ENCODE measurements around the gene VPS8. TPM values are rescaled to one million over a fixed set of nuclear protein-coding genes. Genes with fewer than 3 reads are reported as not detected.

The VPS8 gene
- total RNA-seq, 2 experiments from 2014 or later, result 32.7 to 33.7 TPM

DNA sequence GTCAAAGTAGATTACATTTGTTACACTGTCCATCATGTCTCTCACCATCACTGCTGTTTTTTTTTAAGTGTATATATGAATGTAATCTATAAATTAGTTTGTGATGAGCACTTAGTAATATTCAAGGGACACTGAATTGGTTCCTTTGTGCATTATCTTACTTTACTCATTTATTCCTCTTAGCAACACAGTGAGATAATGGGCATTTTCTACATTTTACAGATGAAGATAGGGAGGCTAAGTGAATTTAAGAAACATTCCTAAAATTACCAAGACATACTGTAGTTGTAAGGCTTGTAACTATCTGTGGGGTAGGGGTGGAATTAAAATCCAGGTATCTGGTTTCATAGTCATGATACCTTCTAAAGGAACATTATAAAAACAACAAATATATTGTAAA, 33.9 kb downstream of the VPS8 start:
- Mint-ChIP-seq H3K4me1 (ENCODE audit: low read depth) (no peaks in the 10 kb centered on the region), H3K9me3 (no peaks in the 10 kb centered on the region), H3K27ac (no peak overlapping the region), H3K27me3 (ENCODE audit: low read depth) (no peaks in the 10 kb centered on the region), H3K4me3 (no peak overlapping the region), H3K36me3 (ENCODE audit: low read depth) (peaks cover 8% of the 10 kb centered on the region)
- intact Hi-C loops (cut with micrococcal nuclease), result no loop called here
- CTCF ChIA-PET, result no interaction called here
- no peak for DNase-seq

DNA sequence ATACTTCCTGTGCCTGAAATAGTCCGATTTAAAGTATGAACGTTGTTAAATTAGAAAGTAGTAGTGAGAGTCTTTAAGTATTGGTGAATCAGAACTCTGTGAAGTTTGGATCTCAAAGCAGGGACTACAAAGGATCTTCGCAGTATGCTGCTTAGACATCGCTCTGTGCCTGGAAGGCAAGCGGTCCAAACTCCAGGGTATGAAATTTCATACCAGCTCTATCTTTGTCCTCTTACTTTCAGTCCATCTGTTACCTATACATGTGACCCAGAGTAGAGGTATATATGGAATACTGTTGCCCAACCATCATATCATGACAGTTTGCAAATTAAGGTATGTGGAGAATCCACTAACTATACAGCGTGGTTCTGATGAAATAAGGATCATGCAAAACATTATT, 34.5 kb downstream of the VPS8 start:
- Mint-ChIP-seq H3K9me3 (no peaks in the 10 kb centered on the region), H3K4me1 (ENCODE audit: low read depth) (no peaks in the 10 kb centered on the region), H3K27me3 (ENCODE audit: low read depth) (no peaks in the 10 kb centered on the region), H3K27ac (no peak overlapping the region), H3K36me3 (ENCODE audit: low read depth) (peaks cover 10% of the 10 kb centered on the region), H3K4me3 (no peak overlapping the region)
- CTCF ChIA-PET, result no interaction called here
- intact Hi-C loops (cut with micrococcal nuclease), result no loop called here
- DNase-seq, result no peak

DNA sequence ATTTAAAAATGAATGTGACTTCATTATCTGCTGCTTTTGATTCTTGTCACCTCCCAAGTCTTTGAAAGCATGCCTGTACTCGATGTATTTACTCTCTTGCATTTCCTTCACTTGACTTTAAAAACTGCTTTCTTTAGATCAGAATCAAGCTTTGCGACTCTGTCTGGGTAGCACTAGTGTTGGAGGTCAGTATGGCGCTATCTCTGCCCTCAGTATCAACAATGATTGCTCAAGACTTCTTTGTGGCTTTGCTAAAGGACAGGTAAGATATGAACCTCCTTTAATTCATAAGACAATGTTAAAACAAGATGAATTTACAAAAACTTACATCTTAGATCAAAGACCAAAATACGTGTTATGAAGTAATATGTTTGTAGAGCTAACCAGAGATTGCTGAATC, 37.0 kb downstream of the VPS8 start:
- Mint-ChIP-seq H3K27ac (no peak overlapping the region), H3K4me1 (ENCODE audit: low read depth) (no peaks in the 10 kb centered on the region), H3K9me3 (no peaks in the 10 kb centered on the region), H3K36me3 (ENCODE audit: low read depth) (peaks cover 25% of the 10 kb centered on the region), H3K4me3 (no peak overlapping the region), H3K27me3 (ENCODE audit: low read depth) (no peaks in the 10 kb centered on the region)
- intact Hi-C loops (cut with micrococcal nuclease), result no loop called here
- CTCF ChIA-PET, result interaction anchor here (0.6 to 1.0 kb wide), 2 partner anchors 76 to 464 kb away, joined by 4 read pairs; no protein-coding TSS in a partner anchor
- no peak for DNase-seq

DNA sequence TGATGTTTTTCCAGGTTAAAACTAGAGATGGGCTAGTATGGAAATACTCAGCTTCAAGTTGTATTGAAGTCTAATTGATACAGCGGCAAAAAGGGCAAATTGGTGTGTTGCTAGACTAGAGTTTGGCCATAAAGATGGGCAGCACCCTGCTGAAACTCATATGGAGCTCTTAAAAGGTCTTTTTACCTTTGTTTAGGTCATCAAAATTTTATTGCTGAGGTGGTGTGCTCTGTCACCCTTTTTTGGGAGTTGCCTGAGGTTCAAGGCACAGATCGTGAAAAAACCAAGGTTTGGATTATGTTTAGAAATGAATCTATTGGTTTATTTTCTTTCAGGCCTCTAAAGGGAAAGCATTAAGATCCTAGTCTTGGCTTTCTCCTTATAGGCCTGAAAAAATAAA, 38.2 kb downstream of the VPS8 start:
- H3K4me3 Mint-ChIP-seq, result no peak overlapping the region
- no peaks in the 10 kb centered on the region for H3K27me3 Mint-ChIP-seq (ENCODE audit: low read depth)
- no peaks in the 10 kb centered on the region for H3K4me1 Mint-ChIP-seq (ENCODE audit: low read depth)
- H3K27ac Mint-ChIP-seq, result no peak overlapping the region
- no peaks in the 10 kb centered on the region for H3K9me3 Mint-ChIP-seq
- CTCF ChIA-PET, result interaction anchor here (1.0 kb wide), 1 partner anchor 77 kb away, joined by 4 read pairs; no protein-coding TSS in a partner anchor
- peaks cover 27% of the 10 kb centered on the region for H3K36me3 Mint-ChIP-seq (ENCODE audit: low read depth)
- no peak for DNase-seq
- intact Hi-C loops (cut with micrococcal nuclease), result no loop called here

DNA sequence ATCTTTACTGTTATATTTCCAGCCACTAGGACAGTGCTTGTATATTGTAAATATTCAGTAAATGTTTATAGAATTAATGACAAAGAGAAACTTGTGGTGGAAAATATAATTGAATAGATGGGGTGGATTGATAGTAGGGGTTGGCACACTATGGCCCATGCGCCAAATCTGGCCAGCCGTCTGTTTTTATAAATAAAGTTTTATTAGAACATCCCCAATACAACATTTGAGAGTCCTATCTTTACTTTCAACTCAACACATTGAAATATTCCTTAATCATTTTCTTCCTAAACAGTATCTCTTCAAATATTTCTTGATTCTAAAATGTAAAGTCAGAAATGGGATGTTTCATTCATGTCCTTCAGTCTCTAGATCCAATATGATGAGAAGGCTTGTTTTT, 45.1 kb downstream of the VPS8 start:
- no peaks in the 10 kb centered on the region for H3K9me3 Mint-ChIP-seq
- H3K27ac Mint-ChIP-seq, result no peak overlapping the region
- no peaks in the 10 kb centered on the region for H3K27me3 Mint-ChIP-seq (ENCODE audit: low read depth)
- H3K4me1 Mint-ChIP-seq (ENCODE audit: low read depth), result no peaks in the 10 kb centered on the region
- peaks cover 39% of the 10 kb centered on the region for H3K36me3 Mint-ChIP-seq (ENCODE audit: low read depth)
- no peak for DNase-seq
- no peak overlapping the region for H3K4me3 Mint-ChIP-seq
- CTCF ChIA-PET, result no interaction called here
- intact Hi-C loops (cut with micrococcal nuclease), result no loop called here

DNA sequence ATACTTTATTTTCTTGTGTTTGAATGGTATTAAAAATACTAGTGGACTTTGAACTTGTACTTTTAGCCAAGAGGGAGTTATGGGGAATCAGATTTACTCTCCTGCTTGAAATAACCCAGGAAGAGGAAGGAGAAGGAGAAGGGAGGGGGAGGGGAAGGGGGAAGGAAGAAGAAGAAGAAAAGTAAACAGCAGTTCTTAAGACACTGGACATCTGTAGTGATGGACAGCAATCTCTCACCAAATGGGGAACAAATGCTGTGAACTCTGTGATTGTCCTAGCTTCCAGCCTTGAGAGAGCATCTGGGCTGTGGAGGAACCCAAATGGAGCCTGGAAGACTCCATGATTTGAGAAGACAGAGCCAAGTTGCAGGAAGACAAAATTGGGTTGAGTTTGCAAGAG, 52.0 kb downstream of the VPS8 start:
- H3K4me3 Mint-ChIP-seq, result no peak overlapping the region
- CTCF ChIA-PET, result no interaction called here
- no peak overlapping the region for H3K27ac Mint-ChIP-seq
- H3K27me3 Mint-ChIP-seq (ENCODE audit: low read depth), result no peaks in the 10 kb centered on the region
- no peaks in the 10 kb centered on the region for H3K4me1 Mint-ChIP-seq (ENCODE audit: low read depth)
- intact Hi-C loops (cut with micrococcal nuclease), result no loop called here
- peaks cover 27% of the 10 kb centered on the region for H3K36me3 Mint-ChIP-seq (ENCODE audit: low read depth)
- H3K9me3 Mint-ChIP-seq, result no peaks in the 10 kb centered on the region
- DNase-seq, result no peak

DNA sequence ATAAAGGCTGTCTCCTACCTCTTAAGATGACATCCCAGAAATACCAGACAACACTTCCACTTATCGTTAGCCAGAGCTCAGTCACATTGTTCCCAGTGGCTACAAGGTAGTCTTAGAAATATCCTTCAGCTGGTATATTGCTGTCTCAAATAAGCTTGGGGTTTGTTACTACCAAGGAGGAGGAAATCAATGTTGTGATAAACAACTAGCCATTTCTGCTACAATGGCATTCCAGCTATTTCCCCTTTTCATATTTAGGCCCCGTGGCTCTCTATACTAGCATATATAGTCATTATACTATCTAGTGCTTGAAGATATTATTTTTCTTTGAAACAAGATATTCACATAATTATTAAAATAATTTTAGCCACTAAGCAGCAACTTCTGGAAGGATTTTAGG, 56.5 kb downstream of the VPS8 start:
- no peak overlapping the region for H3K27ac Mint-ChIP-seq
- intact Hi-C loops (cut with micrococcal nuclease), result no loop called here
- no peaks in the 10 kb centered on the region for H3K9me3 Mint-ChIP-seq
- H3K4me1 Mint-ChIP-seq (ENCODE audit: low read depth), result peaks cover 17% of the 10 kb centered on the region
- DNase-seq, result no peak
- CTCF ChIA-PET, result interaction anchor here (1.6 kb wide), 1 partner anchor 308 kb away, joined by 4 read pairs; no protein-coding TSS in a partner anchor
- no peak overlapping the region for H3K4me3 Mint-ChIP-seq
- H3K27me3 Mint-ChIP-seq (ENCODE audit: low read depth), result no peaks in the 10 kb centered on the region
- H3K36me3 Mint-ChIP-seq (ENCODE audit: low read depth), result peaks cover 21% of the 10 kb centered on the region

DNA sequence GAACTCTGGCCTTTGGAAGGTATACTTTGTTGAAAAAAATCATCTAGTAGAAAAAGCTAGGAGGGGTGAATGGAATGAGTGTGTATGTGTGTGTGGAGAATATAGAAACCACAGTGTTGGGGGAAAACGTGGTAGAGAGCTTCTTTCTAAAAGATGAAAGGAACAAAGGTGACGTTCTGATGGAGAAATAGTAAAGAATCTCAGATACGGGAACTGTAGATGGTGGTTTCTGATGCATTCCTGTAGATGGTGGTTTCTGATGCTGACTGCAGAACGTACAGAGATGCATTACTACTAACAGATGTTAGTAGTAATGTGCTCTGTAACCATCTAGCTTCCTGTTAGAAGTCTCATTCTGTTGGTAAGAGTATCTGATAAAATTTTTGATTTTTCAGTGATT, 60.2 kb downstream of the VPS8 start:
- no peaks in the 10 kb centered on the region for H3K27me3 Mint-ChIP-seq (ENCODE audit: low read depth)
- peak overlapping the region; percentile 59 for H3K27ac Mint-ChIP-seq
- intact Hi-C loops (cut with micrococcal nuclease), result loop anchor here (1.0 to 5.0 kb wide), 2 partner anchors 60 to 410 kb away; partner anchors contain the start of gene VPS8
- peak; percentile 31 for DNase-seq
- H3K4me3 Mint-ChIP-seq, result no peak overlapping the region
- peaks cover 17% of the 10 kb centered on the region for H3K4me1 Mint-ChIP-seq (ENCODE audit: low read depth)
- H3K9me3 Mint-ChIP-seq, result no peaks in the 10 kb centered on the region
- H3K36me3 Mint-ChIP-seq (ENCODE audit: low read depth), result peaks cover 10% of the 10 kb centered on the region
- CTCF ChIA-PET, result no interaction called here

DNA sequence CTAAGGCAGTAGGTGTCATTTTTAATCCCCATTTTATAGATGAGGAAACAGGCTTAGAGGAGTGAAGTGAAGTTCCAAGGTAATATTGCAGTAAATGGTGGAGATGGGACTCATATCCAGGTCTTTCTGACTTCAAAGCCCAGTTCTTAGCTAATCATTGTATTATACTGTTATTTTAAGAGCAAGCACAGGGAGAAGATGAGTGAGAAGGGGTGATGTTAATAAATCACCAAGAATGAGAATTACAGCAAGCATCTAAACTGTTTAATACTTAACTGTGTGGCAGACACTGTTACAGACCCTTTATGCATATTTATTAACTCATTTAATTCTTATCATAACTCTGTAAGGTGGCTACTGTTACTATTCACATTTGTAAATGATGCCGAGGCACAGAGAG, 61.2 kb downstream of the VPS8 start:
- intact Hi-C loops (cut with micrococcal nuclease), result loop anchor here (5.0 kb wide), 1 partner anchor 409 kb away; no protein-coding TSS in a partner anchor
- DNase-seq, result no peak
- CTCF ChIA-PET, result interaction anchor here (0.6 kb wide), 1 partner anchor 146 kb away, joined by 4 read pairs; no protein-coding TSS in a partner anchor
- Mint-ChIP-seq H3K36me3 (ENCODE audit: low read depth) (peaks cover 9% of the 10 kb centered on the region), H3K27me3 (ENCODE audit: low read depth) (no peaks in the 10 kb centered on the region), H3K9me3 (no peaks in the 10 kb centered on the region), H3K27ac (no peak overlapping the region), H3K4me1 (ENCODE audit: low read depth) (peaks cover 17% of the 10 kb centered on the region), H3K4me3 (no peak overlapping the region)

DNA sequence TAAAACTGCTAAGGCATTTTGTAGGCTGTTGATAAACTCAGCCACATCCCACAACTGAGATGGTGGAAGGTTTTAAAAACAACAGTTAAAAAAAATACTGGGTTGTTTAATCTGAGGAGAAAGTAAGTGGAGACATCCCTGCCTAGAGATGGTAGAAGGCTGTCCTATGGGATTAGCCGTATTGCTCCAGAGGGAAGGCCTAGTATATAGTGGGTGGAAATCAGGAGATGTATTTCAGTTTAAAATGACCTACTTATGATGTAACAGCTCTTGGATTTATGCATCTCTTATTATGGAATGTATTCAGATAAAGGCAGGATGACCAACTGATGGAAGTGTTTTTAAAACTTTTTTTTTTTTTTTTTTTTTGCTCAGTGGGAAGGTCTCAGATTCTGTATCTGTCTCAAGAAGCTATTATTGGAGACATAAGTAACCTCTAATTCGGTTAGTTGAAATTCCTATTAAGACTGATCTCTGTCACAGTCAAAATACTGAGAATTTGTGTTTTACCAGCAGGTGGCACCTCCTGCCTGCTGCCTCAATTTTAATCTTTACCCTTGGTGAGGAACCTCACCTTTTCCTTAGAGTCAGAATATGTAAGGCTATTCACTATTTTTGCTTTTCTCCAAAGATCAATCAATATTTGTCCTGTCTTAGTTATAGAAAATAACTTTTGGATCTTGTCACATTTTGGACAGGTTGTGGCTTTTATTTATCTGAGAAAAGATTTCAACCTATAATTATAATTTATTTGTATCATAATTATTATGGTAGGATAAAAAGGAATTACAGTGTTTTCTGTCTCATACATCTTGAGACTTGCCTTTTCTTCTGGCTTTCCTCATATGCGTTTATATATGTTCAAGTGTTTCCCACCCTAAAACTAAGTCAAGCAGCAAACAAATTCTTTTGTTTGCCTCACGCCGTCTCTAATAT, 63.0 kb downstream of the VPS8 start:
- Mint-ChIP-seq H3K27ac (no peak overlapping the region), H3K4me1 (ENCODE audit: low read depth) (peaks cover 17% of the 10 kb centered on the region), H3K9me3 (no peaks in the 10 kb centered on the region), H3K4me3 (no peak overlapping the region), H3K36me3 (ENCODE audit: low read depth) (peaks cover 2% of the 10 kb centered on the region), H3K27me3 (ENCODE audit: low read depth) (no peaks in the 10 kb centered on the region)
- CTCF ChIA-PET, result interaction anchor here (0.6 to 1.2 kb wide), 5 partner anchors 15 to 301 kb away, joined by 3 read pairs; partner anchors contain the start of gene MAGEF1
- peak; percentile 31 for DNase-seq
- intact Hi-C loops (cut with micrococcal nuclease), result loop anchor here (1.0 to 5.0 kb wide), 4 partner anchors 301 to 433 kb away; no protein-coding TSS in a partner anchor

DNA sequence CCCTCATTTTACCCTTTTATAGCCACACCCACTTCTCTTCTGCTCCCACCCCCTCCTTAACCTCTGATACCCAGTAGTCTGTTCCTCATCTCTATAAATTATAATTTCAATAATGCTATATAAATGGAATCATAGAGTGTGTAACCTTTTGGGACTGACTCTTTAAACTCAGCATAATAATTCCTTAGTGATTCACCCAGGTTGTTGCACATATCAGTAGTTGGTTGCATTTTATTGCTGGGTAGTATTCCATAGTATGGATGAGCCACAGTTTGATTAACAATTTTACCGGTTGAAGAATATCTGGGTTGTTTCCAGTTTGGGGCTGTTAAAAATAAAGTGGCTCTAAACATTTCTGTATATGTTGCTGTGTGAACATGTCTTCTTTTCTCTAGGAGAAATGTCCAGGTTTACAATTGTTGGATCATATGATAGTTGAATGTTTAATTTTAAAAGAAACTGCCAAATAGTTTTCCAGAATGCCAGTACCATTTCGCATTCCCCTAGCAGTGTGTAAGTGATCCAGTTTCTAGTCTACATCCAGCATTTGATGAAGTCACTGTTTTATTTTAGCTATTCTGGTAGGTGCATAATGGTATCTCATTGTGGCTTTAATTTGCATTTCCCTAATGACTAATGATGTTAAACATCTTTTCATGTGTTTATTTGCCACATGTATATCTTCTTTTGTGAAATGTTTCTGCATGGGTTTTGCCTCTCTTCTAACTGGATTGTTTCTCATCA, 68.5 kb downstream of the VPS8 start:
- Mint-ChIP-seq H3K4me1 (ENCODE audit: low read depth) (no peaks in the 10 kb centered on the region), H3K9me3 (no peaks in the 10 kb centered on the region), H3K27me3 (ENCODE audit: low read depth) (no peaks in the 10 kb centered on the region), H3K27ac (no peak overlapping the region), H3K36me3 (ENCODE audit: low read depth) (peaks cover 17% of the 10 kb centered on the region), H3K4me3 (no peak overlapping the region)
- CTCF ChIA-PET, result no interaction called here
- intact Hi-C loops (cut with micrococcal nuclease), result no loop called here
- no peak for DNase-seq

DNA sequence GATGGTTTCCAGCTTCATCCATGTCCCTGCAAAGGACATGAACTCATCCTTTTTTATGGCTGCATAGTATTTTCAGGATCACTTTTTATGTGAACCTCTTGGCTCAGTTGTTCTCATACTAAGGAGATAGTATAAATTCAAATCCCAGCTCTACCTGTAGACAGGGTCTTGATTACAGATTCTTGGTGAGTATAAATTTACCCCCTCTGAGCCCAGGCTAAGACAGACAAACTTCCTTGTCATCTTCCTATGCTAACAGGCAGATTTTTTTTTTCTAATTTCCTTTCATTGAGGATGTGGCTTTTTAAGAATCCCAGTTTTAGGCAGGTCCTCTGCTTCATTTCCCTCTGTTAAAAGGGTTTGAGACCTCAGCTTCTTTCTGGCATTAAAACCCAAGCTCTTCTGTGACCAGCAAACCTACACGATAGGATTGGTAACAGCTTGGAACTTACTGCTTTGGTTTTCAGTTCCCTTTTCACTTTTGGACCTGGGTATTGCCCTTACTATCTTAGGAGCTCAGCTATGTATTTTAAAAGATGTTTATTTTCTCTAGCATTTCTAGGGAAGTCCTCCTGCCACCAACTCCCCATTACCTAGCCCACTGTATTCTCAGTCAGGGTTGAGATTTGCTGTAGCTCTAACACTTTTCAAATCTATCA, 72.5 kb downstream of the VPS8 start:
- CTCF ChIA-PET, result interaction anchor here (0.5 to 1.0 kb wide), 2 partner anchors 98 to 424 kb away, joined by 3 read pairs; no protein-coding TSS in a partner anchor
- Mint-ChIP-seq H3K36me3 (ENCODE audit: low read depth) (peaks cover 17% of the 10 kb centered on the region), H3K9me3 (no peaks in the 10 kb centered on the region), H3K27me3 (ENCODE audit: low read depth) (no peaks in the 10 kb centered on the region), H3K4me3 (no peak overlapping the region), H3K27ac (no peak overlapping the region), H3K4me1 (ENCODE audit: low read depth) (no peaks in the 10 kb centered on the region)
- intact Hi-C loops (cut with micrococcal nuclease), result no loop called here
- no peak for DNase-seq

All from activated naive CD4-positive, alpha-beta T cell treated with anti-CD3 and anti-CD28 coated beads for 36 hours (primary cell).